K562 (cell line): ENCODE results near the gene MAP3K4. TPM values are rescaled to one million over a fixed set of nuclear protein-coding genes. Genes with fewer than 3 reads are reported as not detected.
A peak's percentile ranks its signal among the peaks of the same experiment; 100 is the strongest.

Experiments used
- ATF1 ChIP-seq, 2 experiments: fragments of 450-650 bp in 1 of 2; IDR thresholded peaks; 2 replicates each; pipeline ENCODE4 v1.6.1; 2016; ENCODE audit warnings: missing compliant biosample characterization in 1 of 2, missing genetic modification characterization in 1 of 2
- CBFA2T2 ChIP-seq: fragments of 450-650 bp; conservative IDR thresholded peaks from 2 replicates; pipeline ENCODE4 v1.6.1; 2017; ENCODE audit warnings: mild to moderate bottlenecking
- CBFA2T3 ChIP-seq: fragments of 450-650 bp; IDR thresholded peaks from 2 replicates; pipeline ENCODE4 v1.6.1; 2017
- CREM ChIP-seq: IDR thresholded peaks from 2 replicates; pipeline ENCODE4 v1.6.1; 2014; ENCODE audit warnings: antibody characterized with exemption, low read depth
- DACH1 ChIP-seq: fragments of 450-650 bp; IDR thresholded peaks from 2 replicates; pipeline ENCODE4 v1.6.1; 2018; ENCODE audit not compliant: partially characterized antibody
- EGR1 ChIP-seq: fragments of 450-650 bp; conservative IDR thresholded peaks from 2 replicates; pipeline ENCODE4 v1.6.1; 2017; ENCODE audit warnings: mild to moderate bottlenecking
- GABPA ChIP-seq: fragments of 200-800 bp; sonication (Bioruptor generic); conservative IDR thresholded peaks from 2 replicates; pipeline ENCODE4 v1.6.1; 2016; ENCODE audit warnings: low read depth, missing genetic modification characterization, missing compliant biosample characterization
- KDM1A ChIP-seq, 2 experiments: fragments of 450-650 bp; IDR thresholded peaks; 2 replicates each; pipeline ENCODE4 v1.6.1; 2016; ENCODE audit warnings: mild to moderate bottlenecking in 2 of 2
- KLF16 ChIP-seq: IDR thresholded peaks from 2 replicates; pipeline ENCODE4 v1.6.1; 2016; ENCODE audit warnings: antibody characterized with exemption
- MEIS2 ChIP-seq: fragments of 450-650 bp; IDR thresholded peaks from 2 replicates; pipeline ENCODE4 v1.6.1; 2014; ENCODE audit warnings: mild to moderate bottlenecking; ENCODE audit not compliant: partially characterized antibody
- MYNN ChIP-seq, 2 experiments: sonication (generic); formaldehyde crosslinking in 1 of 2; IDR thresholded peaks; 2 replicates each; pipeline versions ENCODE4 v1.5.0 to v1.6.1; 2016 to 2020; ENCODE audit warnings: antibody characterized with exemption in 1 of 2, missing genetic modification reagents in 1 of 2
- NFXL1 ChIP-seq: fragments of 450-650 bp; formaldehyde crosslinking; IDR thresholded peaks from 2 replicates; pipeline ENCODE4 v1.4.0; 2021; ENCODE audit warnings: mild to moderate bottlenecking
- NR4A1 ChIP-seq, 2 experiments: fragments of 250-450 bp in 1 of 2; fragments of 450-650 bp in 1 of 2; sonication (Bioruptor Pico) in 1 of 2; IDR thresholded peaks; 2 replicates each; pipeline versions ENCODE4 v1.4.0 to v1.6.1; 2016 to 2020; ENCODE audit warnings: mild to moderate bottlenecking in 2 of 2, missing compliant biosample characterization in 1 of 2, missing genetic modification characterization in 1 of 2, moderate library complexity in 1 of 2
- PTRF ChIP-seq: fragments of 450-650 bp; IDR thresholded peaks from 2 replicates; pipeline ENCODE4 v1.6.1; 2016; ENCODE audit warnings: mild to moderate bottlenecking, missing genetic modification characterization, missing compliant biosample characterization
- RCOR1 ChIP-seq, 2 experiments: IDR thresholded peaks; 2 replicates each; pipeline ENCODE4 v1.6.1; 2012; ENCODE audit warnings: low read depth in 2 of 2, low read length in 2 of 2, borderline replicate concordance in 1 of 2, improper control_type of control experiment in 1 of 2
- SRSF7 ChIP-seq: fragments of 200-400 bp; formaldehyde crosslinking; optimal IDR thresholded peaks from 2 replicates; pipeline ENCODE3; 2017; ENCODE audit warnings: mild to moderate bottlenecking, low read depth, low read length
- TEAD4 ChIP-seq, 2 experiments: sonication (generic) in 1 of 2; formaldehyde crosslinking in 1 of 2; IDR thresholded peaks; 2 replicates each; pipeline versions ENCODE4 v1.6.1 to v1.8.0; 2012 to 2022; ENCODE audit warnings: borderline replicate concordance in 1 of 2, inconsistent platforms in 1 of 2, low read length in 1 of 2, mild to moderate bottlenecking in 1 of 2, missing genetic modification reagents in 1 of 2
- XRCC3 ChIP-seq: fragments of 450-650 bp; IDR thresholded peaks from 2 replicates; pipeline ENCODE4 v1.6.1; 2017; ENCODE audit warnings: mild to moderate bottlenecking, moderate library complexity
- ZFP30 ChIP-seq: fragments of 250-450 bp; sonication (Bioruptor Pico); IDR thresholded peaks from 2 replicates; pipeline ENCODE4 v1.8.0; 2022; ENCODE audit warnings: moderate library complexity, mild to moderate bottlenecking, inconsistent platforms, borderline replicate concordance
- ZNF668 ChIP-seq: fragments of 250-450 bp; sonication (Bioruptor Pico); IDR thresholded peaks from 2 replicates; pipeline ENCODE4 v1.8.0; 2022; ENCODE audit warnings: mild to moderate bottlenecking, inconsistent platforms
- polyA plus RNA-seq, 8 experiments: library from polyadenylated mRNA; depleted of rRNA in 4 of 8; stranded (reverse) in 5 of 8; unstranded in 3 of 8; fragments of >200 nt; fragmentation: Nextera tagmentation in 2 of 8; fragmentation: Illumina TruSeq in 1 of 8; extraction: Ambion mirVana in 2 of 8; extraction: Trizol in 1 of 8; gene quantifications; 2 replicates each; pipeline versions ENCODE4 v1.2.1 to v1.2.3, GENCODE V29; 2011 to 2014; ENCODE audit warnings: inconsistent platforms in 1 of 8, missing spikeins in 1 of 8
- total RNA-seq, 7 experiments: library from RNA; depleted of rRNA in 6 of 7; stranded (reverse); fragments of >200 nt in 6 of 7; fragmentation: Illumina TruSeq in 2 of 7; extraction: Trizol in 2 of 7; gene quantifications; 2 replicates each; pipeline versions ENCODE4 v1.2.1 to v1.2.3, GENCODE V29; 2011 to 2021; ENCODE audit warnings: low replicate concordance in 1 of 7
- TF ChIP-seq, protein P1 (sequence below): sonication (generic); formaldehyde crosslinking; IDR thresholded peaks from 2 replicates; pipeline ENCODE4 v1.8.1; 2023; ENCODE audit warnings: missing genetic modification reagents, mild to moderate bottlenecking, borderline replicate concordance
- TF ChIP-seq, protein P2 (sequence below): fragments of 450-650 bp; conservative IDR thresholded peaks from 2 replicates; pipeline ENCODE4 v1.6.1; 2016; ENCODE audit warnings: missing genetic modification characterization, low read depth, mild to moderate bottlenecking, missing compliant biosample characterization, moderate library complexity

The MAP3K4 gene
- total and polyA plus RNA-seq, 9 of the 15 experiments (the other 6 are each of a cell fraction or from before 2014, with no cell fraction given) = 21.0 to 77.2 (median 48.9) TPM

DNA sequence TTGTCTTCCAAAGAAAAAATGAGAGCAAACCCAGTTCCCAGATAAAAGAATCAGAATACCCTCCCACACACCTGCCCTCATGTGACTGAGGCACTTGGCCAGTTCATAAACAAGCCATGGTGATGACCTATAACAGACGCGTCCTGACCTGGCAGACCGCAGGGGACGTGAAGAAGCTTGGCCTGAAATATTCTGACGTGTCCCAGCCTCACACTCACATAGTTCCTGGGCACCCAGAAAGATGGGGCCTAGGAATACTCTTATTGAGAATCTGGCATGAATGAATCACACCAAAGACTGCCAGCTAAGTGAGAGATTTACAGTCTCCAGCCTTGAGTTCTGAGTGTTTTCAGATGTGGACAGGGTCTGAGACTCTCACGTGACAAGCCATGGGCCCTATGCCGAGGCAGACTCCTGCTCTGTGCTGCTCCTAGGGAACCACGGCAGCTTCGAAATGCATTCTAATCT is 17.2 kb upstream of the MAP3K4 start (continued):
- TF ChIP-seq, protein P1, sequence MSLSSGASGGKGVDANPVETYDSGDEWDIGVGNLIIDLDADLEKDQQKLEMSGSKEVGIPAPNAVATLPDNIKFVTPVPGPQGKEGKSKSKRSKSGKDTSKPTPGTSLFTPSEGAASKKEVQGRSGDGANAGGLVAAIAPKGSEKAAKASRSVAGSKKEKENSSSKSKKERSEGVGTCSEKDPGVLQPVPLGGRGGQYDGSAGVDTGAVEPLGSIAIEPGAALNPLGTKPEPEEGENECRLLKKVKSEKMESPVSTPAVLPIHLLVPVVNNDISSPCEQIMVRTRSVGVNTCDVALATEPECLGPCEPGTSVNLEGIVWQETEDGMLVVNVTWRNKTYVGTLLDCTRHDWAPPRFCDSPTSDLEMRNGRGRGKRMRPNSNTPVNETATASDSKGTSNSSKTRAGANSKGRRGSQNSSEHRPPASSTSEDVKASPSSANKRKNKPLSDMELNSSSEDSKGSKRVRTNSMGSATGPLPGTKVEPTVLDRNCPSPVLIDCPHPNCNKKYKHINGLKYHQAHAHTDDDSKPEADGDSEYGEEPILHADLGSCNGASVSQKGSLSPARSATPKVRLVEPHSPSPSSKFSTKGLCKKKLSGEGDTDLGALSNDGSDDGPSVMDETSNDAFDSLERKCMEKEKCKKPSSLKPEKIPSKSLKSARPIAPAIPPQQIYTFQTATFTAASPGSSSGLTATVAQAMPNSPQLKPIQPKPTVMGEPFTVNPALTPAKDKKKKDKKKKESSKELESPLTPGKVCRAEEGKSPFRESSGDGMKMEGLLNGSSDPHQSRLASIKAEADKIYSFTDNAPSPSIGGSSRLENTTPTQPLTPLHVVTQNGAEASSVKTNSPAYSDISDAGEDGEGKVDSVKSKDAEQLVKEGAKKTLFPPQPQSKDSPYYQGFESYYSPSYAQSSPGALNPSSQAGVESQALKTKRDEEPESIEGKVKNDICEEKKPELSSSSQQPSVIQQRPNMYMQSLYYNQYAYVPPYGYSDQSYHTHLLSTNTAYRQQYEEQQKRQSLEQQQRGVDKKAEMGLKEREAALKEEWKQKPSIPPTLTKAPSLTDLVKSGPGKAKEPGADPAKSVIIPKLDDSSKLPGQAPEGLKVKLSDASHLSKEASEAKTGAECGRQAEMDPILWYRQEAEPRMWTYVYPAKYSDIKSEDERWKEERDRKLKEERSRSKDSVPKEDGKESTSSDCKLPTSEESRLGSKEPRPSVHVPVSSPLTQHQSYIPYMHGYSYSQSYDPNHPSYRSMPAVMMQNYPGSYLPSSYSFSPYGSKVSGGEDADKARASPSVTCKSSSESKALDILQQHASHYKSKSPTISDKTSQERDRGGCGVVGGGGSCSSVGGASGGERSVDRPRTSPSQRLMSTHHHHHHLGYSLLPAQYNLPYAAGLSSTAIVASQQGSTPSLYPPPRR (CRISPR knock-in tag) = no peak
- TF ChIP-seq RCOR1 (IDR thresholded peaks at IDR 0.05; ENCODE audit: borderline replicate concordance in 1 of 2, low read depth in 2 of 2, low read length in 2 of 2) (0 out of 4 replicates have a peak, but pooled peaks of 1 of the 2 experiments have one; percentile 19), CBFA2T3 (peak; percentile 67), GABPA (tag) (no peak), TEAD4 (IDR thresholded peaks at IDR 0.05; ENCODE audit: low read length) (0 out of 2 replicates have a peak, but pooled peaks have one; percentile 22), TEAD4 (CRISPR knock-in tag; IDR thresholded peaks at IDR 0.05; ENCODE audit: borderline replicate concordance) (no peak), MYNN (IDR thresholded peaks at IDR 0.05) (no peak), MYNN (CRISPR knock-in tag; IDR thresholded peaks at IDR 0.05) (no peak), EGR1 (peak; percentile 56), ZFP30 (CRISPR knock-in tag) (no peak), ATF1 (CRISPR knock-in tag; IDR thresholded peaks at IDR 0.05) (no peak), ATF1 (tag; IDR thresholded peaks at IDR 0.05) (peak; percentile 25; the same call in 1 of the 2 replicates), PTRF (tag) (no peak), SRSF7 (no peak), MEIS2 (peak; percentile 57), CBFA2T2 (peak; percentile 36), DACH1 (no peak), XRCC3 (no peak), NR4A1 (CRISPR knock-in tag; IDR thresholded peaks at IDR 0.05) (no peak), NR4A1 (tag; IDR thresholded peaks at IDR 0.05) (no peak), ZNF668 (CRISPR knock-in tag) (no peak), KLF16 (0 out of 2 replicates have a peak, but pooled peaks have one; percentile 22), KDM1A (IDR thresholded peaks at IDR 0.05) (peak; percentile 57 to 75; a peak in 3 of 4 replicates), CREM (peak; percentile 86), NFXL1 (CRISPR knock-in tag) (no peak)
- TF ChIP-seq, protein P2, sequence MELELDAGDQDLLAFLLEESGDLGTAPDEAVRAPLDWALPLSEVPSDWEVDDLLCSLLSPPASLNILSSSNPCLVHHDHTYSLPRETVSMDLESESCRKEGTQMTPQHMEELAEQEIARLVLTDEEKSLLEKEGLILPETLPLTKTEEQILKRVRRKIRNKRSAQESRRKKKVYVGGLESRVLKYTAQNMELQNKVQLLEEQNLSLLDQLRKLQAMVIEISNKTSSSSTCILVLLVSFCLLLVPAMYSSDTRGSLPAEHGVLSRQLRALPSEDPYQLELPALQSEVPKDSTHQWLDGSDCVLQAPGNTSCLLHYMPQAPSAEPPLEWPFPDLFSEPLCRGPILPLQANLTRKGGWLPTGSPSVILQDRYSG (tag) = 0 out of 2 replicates have a peak, but pooled peaks have one; percentile 48
